ENCODE results near the gene MICAL3. TPM values are rescaled to one million over a fixed set of nuclear protein-coding genes. Genes with fewer than 3 reads are reported as not detected.

MICAL3 gene
- total RNA-seq, 1 donor from 2014 or later: 41.0 TPM

DNA sequence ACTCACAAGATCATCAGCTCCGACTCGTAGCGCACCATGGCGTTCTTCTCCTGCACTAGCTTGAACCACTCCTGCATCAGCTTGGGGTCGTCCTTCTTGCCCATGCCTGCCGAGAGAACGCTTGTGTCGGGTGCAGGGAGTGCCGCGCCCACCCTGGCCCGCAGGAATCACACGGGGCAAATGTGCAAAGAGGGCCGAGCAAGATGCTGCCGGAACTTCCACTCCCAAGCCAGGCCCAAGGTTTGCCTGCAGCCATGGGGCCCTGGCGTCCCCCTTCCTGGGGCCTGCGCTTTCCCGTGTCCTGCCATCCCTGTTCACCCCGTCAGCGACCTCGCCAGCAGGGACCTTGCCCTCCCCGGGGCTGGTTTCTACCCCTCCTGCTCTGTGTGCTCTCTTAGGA is 233.2 kb downstream of the MICAL3 start:
- no peak for DNase-seq

DNA sequence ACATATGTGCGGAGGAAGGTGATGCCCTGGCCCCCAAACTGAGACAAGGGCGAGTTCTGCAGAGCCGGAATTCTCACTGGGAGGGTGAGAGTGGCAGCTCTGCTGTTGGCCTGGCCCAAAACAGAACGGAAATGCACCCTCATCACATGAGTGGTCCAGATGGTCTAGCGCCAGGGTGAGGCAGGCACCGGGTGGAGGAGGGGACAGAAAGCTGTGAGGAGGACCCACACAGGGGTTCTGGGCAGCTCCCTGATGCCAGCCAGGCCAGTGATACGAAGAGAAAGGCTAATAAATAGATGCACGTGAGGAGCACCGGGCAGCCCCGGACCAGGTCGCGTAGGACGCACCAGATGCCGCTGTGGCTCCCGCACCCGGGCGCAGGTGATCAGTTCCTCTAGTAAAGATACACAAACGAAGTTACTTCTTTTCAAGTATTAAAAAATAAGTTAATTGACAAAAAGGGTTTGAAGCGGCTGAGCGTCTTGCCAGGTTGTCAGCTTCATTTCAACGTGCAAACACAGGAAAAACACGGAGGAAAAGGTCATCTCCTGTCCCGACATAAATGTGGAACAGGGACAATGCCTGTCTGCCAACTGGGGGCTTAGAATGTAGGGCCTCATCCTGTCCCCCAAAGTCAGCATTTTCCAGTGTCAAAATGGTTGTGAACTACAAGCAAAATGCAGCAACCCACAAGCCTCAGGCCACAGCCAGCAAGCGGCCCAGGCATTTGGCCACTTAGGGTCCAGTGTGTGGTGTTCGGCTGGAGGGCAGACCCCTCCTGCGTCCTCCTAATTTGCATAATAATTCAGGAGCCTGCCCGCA is 234.8 kb downstream of the MICAL3 start:
- no peak for DNase-seq

DNA sequence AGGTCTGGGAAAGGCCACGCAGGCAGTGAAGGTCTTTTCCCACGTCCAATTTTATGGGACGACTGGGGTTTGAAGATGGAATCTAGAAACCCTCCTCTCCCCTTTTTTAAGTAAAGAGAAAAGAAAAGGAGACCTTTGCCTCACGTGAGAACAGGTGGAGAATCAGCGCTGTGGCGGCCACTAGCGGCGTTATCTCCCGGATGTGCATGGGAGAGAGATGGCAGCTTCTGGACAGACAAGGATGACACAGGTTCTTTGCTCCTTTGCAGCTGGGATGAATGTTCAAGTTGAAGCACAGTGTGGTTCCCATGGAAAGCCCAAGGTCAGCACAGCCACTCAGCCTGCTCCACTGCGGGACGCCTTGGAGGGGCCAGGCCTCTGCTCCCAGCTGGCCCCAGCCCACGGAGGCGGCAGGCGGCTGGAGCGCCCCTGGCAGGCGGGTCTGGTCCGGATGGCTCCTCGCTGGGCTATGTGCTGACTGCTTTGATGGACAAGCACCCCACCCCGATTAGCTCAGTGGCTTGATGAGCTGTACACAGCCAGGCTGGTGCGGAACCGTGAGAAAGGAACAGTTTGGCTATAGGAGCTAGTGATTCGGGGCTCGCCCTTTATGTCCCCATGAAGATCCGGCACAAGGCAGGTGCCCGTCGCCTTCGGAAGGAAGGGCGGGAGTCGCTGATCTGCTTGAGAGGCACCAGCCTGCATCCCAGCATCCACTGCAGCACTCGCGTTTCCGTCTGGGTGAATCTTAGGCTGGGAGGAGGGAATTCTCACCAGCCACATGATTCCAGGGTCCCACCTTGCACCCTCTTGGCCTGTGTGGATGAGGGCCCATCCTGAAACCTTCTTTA is 235.6 kb downstream of the MICAL3 start:
- DNase-seq: no peak

DNA sequence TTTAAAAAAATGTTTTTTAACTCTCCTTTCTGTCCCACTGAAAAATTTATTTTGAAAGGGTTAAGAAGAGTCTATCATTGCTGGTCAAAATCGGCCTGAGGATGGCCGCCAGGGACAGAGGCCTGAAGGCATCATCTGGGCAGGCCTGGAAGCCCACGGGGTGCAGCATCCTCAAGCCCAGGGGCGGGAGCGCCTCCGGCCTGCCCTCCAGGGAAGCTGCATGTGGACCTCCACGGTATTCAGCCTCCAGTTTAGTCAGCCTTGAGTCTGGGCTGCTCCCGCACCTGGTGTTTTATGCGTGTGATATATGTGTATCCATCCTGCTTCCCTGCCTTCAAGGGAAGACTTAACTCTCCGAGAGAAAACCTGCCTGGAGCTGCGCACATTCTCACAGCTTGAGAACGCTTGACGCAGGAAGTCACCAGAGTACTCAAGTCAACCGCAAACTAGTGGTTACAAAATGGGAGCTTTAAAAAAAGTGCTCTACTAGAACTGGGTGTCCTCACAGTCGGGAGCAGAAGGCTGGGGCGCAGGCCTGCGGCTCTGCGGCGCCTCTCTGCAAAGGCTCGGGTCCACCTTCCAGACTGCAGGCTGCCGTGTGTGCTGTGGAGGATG is 236.5 kb downstream of the MICAL3 start:
- no peak for DNase-seq

DNA sequence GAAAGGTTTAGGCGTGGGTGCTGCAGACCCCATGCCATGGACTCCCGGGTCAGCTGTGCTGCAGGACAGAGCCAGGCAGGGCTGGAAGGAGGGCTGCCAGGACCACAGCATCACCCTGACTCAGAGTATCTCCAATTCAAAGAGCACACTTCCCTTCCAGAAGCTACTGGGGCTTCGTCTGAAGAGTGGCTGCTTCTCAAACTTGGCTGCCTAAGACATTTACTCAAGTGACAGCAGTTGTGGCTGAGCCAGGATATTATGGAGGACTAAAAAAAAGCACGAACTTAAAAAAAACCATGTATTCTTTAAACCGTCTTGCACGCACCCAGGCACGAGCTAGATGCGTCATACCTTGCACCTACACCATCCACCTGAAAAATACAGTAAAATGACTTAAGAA is 237.1 kb downstream of the MICAL3 start:
- no peak for DNase-seq

DNA sequence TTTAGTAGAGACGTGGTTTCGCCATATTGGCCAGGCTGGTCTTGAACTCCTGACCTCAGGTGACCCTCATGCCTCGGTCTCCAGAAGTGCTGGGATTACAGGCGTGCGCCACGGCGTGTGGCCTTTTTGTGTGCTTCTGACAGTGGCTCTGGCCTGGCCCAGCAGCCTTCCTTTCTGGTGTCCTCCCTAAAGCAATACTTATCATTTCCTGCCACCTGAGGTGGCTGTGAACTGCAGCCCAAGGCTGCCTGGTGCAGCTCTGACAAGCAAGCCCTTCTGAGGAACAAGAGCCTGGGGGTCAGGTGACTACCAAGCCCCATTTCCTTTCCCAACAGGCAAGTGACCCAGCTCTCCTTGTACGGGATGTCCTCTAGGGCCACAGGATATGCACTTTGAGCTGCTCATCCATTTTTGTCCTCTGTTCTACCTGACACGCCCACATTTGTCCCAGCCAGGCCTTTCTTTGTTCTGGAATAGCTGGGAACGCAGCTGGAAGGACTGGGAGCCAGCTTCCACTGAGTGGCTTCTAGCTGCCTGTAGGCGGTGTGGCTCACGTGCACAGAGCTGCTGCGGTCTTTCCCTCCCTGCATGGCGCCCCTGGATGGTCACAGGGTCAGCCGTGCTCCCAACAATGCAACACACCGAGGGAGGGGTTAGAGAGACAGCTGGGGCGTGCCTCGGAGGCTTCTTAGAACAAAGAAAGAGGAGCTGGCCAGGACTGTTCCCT is 237.8 kb downstream of the MICAL3 start:
- peak; percentile 61 for DNase-seq

DNA sequence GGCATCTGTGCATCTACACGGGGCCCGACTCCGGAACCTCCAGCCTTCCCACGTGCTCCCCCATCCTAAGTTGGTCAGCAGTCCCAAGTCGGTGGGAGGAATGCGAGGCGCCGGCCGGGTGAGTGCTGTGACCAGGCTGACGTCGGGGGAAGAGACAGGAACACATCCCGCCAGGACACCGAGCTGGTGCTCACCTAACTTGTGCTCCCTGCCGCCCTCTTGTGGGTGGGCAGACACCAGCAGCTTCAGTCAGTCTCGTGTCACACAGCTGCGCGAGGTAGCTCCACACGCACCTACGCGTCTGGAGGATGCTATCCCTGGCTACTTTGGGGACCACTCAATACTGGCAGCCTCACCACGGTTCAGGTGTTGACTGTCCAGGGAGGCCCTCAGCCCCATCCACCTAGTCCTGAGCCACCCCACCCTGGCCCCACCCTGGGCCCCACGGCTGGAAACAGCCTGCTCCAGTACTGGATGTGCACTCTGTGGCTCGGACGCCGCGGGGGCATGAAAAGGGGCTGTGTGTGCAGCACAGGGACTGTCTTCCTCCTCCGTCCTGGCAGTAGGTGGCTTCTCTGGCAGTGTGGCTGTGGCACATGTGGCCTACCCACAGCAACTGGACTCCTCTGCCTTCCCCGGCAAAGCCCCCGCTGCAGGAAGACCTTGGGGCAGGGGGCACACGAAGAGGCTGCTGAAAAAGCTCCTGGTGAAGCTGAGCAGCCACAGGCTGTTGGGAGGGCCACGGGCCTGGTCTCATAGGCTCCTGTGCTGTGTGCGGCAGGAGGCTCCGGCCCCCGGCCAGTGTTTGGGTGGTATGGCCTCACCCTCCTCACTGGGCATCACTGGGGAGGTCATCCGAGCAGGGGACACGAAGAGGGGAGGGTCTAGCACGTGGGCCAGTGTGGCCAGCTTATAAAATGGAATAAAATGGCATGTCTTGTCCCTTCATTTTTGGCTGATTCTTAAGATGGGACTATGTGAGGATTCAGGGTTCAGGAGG is 238.9 kb downstream of the MICAL3 start:
- DNase-seq: peak; percentile 24

DNA sequence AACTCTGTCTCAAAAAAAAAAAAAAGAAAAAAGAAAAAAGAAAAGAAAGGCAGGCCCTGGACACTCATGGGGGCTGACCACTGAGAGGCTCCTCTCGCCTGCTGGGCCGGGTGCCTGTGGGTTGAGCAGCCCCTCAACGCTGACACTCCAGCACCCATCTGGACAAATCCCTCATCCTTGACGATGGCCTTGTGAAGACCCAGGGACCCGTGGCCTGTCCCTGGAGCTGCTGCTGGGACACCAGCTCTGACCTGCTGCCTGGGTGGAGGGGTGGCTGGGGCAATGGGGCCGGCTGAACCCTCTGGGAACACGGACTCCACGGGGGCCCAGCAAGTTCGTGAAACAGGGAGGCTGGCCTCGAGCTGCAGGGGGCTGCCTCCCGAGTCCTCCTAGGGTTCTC is 239.6 kb downstream of the MICAL3 start:
- no peak for DNase-seq

DNA sequence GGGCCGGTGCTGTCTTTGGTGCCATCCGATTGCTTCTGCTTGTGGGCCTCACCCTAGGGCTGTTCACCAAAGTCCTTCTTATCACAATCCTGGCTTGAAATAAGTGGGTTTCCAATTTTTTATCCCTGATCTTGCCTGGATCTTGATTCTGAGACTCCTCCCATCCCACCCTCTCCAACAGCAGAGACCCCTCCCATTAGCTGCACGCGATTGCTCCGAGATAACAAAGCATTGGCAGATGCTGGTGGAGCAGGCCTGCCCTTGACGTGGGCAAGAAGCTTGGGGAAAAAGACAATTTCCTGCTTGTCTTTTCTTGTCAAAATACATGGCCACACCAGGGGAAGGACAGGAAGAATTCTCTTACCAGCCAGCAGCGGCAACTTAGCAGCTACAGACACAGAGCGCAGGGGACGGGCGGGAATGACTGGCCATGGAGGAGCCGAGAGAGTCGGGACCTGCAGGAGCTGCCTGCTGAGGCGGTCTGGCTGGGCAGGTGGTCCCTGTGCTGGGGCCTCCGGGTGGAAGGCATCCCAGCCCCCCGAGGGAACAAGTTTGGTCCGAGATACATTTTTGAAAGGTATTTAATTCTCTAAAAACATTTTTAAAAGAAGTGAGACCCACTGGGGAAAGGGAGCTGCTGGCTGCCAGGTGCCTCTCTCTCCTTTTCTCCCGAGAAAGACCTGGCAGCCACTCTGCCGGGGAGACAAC is 240.4 kb downstream of the MICAL3 start:
- DNase-seq: no peak

DNA sequence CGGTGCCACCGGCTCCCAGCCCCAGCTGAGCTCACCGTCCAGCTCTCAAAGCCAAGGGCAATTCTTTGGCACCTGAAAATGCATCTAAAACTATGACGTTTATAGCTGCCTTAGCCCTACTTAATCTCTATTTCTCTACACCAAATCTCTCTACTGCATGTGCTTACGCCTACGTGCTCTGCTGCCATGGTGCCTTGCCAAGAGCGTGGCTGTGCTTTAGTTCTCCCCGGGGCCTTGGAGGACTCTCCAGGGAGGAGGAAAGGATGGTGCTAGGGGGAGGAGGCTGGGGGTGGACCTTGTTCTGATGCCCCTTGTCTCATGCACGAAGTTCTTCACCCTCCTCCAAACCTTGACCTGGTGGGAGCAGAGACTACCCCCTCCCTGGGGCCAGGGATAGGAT is 241.0 kb downstream of the MICAL3 start:
- no peak for DNase-seq

DNA sequence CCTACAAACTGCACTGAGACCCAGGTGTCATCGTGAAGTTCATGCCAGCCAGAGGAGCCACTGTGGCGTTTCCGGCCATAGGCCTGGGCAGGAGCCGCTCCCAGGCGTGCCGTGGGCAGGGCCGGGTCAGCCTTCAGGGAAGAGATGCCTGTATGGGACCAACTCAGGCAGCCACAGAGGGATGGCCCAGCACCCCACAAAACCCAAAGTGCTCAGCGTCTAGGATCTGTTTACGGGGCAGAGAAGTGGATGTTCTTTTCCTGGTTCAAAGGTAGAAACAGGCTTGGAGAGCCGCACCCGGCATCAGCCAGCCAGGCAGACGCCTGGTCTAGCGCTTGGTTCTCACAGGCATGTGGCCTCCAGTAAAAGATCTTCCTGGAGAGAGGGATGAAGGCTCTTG is 241.7 kb downstream of the MICAL3 start:
- DNase-seq: no peak

DNA sequence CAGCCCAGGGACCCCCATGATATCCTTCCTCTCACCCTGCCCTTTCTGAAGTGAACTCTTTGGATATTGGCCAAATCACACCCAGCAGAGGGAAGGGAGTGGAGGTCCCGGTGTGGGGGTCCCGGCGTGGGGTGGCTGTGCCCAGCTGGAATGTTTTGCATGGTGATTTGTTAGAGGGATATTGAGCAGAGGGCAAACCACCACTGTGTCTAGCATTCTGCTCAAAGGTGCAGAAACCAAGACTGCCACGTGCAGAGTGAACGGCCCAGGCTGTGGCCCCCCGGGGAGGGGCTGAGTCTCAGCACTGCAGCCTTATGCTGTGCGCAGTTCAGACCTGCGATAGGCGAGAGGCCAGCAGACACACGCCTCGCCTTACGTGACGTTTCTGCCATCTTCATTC is 242.2 kb downstream of the MICAL3 start:
- DNase-seq: no peak

DNA sequence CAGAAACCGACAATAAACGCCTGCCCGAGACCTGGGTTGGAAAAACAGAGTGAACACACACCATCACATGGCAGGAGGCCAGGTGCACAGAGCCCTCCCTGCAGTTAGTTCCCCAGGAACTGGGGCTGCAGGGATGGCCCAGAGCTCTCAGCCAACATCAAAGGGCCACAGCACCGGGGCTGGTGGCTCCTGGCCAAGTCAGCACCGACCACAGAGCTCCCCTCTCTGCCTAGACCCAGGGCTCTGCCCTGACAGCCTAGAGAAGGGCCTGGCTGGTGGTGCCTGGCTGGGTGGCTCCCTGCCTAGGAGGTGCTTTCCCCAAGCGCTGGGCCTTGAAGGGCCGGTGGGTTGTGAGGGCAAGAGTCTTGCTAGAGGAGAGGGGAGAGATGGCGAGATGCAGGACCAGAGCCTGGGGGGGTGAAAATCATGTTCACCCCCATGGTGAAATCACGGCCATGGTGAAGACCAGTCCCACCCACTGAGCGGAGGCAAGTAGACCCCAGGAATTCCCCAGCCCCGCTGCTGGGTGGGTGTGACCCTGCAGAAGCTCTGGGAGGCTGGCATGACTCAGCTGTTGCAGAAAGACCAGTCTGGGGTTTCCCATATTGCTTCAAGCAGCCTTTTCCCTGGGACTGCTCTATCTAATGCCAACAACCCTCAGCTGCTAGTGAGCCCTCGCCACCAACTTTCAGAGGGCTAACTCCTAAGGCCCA is 242.9 kb downstream of the MICAL3 start:
- DNase-seq: peak; percentile 68

DNA sequence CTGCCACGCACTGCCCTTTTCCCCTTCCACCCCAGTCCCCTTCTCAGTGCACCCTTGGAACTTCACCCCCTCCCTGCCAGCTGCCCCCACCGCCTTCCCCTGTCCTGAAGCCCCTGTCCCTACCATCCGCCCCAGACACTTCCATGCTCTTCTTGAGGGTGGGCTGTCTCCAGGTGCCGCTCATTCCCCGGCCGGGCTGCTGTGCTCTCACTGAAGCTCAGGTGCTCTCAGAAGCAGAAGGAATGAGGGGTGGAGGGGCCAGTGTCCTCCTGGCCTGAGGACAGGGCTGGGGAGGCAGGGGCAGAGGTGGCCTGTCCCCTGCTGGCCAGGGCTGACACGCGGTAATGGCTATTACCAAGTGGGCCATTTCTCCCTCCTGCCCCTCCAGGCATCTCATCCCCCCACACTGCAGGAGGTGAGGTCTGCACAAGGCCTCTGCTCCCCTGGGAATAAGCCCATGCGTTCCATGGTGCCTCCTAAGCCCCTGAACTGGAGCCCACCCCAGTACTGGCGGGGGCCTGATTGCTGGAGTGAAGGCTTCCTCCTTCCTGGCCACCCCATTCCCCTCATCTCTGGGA is 243.5 kb downstream of the MICAL3 start:
- no peak for DNase-seq

DNA sequence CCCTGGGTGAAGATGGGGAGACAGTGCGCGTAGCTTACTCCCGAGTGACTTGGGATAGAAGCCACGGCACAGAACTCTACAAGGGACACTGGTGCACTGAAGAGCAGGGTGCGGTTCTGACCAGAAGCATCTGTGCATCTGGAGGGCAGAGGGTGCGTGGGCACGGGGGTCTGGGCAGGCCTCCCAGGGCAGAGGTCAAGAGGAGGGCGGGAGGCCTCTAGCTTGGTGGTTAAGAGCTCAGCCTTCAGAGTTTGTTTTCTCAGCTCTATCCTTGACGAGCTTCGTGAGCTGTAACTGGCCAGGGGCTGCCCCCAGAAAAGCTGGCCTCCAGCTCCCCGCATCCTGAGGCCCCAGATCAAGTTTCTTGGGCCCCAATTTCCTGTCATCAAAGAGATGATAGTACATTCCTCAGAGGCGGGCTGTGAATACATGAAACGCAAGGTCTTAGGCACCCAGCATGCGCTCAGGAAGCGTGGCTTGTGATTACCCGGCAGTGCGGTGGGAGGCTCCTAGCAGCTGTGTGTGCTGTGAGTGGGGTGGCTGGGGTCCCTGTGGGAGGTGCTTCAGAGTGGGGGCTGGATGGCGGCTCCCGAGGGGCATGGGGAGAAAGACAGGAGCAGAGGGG is 244.1 kb downstream of the MICAL3 start:
- DNase-seq: no peak

DNA sequence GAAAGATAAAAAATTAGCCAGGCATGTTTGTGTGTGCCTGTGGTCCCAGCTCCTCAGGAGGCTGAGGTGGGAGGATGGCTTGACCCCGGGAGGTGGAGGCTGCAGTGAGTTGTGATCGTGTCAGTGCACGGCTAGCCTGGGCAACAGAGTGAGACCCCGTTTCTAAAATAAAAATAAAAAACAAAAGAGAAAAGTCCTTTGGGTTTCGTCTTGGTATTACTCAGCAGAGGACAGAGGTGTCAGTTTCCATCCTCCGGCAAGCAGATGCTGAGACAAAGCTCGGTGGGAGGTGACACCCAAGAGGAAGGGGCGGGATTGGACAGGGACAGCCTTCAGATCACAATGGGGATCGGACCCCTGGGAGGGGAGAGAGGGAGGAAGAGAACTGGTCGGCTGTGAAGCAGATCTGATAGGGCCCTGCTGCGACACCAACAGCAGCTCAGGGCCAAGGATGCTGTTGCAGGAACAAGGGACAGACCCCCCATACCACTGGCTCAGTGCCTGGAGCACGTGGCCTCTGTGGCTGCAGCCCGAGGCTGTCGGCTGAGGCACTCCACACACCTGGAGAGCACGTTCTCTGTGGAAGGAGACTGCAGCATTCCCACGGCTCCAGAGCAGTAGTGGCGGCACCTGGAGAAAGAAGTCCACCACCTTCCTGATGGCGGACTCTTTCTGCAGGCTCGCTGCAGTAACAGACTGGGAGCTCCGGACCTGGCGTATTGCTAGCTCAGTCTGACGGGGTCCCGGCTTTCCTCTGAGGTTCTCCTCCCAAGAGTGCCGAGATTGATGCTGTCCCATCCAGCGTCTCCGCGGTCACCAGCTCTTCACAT is 244.9 kb downstream of the MICAL3 start:
- no peak for DNase-seq

DNA sequence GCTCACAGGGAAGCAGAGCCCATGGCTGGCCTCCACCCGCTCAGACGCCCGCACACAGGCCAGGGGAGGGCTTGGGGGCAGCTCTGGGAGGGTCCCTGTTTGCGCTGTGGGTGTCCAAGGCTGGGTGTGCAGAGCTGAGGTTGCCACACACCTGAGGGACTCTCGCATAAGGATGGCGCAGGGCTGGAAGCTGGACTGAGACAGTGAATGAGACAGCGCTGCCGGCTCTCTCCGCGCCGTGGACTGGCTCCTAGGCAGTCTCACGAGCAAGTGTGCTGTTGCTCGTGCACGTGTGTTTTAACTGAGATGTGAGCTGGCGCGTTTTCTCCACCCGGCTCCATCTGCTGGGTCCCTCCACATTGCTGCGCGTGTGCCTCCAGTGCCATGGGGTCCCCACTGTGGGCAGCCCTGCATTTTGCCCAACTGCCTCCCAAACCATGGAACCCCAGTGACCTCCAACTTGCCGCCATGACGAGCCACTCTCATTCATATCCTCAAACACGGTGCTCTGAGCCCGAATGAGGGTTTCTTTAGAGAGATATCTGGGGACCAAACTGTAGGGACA is 245.9 kb downstream of the MICAL3 start:
- DNase-seq: no peak

DNA sequence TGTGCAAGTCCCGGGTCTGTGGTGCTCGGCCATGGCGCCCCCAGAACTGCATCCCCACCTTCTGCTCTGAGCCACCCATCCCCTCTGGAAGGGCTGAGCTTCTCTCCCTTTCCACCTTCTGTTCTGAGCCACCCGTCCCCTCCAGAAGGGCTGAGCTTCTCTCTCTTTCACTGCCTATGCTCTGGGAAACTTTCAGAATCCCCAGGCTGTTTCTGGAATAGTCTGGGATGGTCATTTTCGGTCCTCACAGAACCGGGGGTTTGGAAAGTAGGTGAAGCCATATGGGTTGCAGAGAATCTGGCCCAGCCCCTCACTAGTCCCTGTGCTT is 246.7 kb downstream of the MICAL3 start:
- DNase-seq: no peak

Data from tongue (tissue), 2 donors.